ENCODE measurements around the gene CD34.

Gene CD34

GRCh38 chr1:207908107-207908734 lies 2.7 kb downstream of the CD34 start:
- no peak for TF ChIP-seq CTCF (IDR thresholded peaks at IDR 0.05; ENCODE audit: low read depth, low read length)

GRCh38 chr1:207904391-207904790 lies 6.5 kb downstream of the CD34 start:
- DNase-seq (ENCODE audit: extremely low read depth, low read depth): no peak
- no peak for TF ChIP-seq CTCF (IDR thresholded peaks at IDR 0.05; ENCODE audit: low read depth, low read length)

More at GRCh38 chr1:207908107-207908734, 2.7 kb downstream of the CD34 start:
- DNase-seq (ENCODE audit: extremely low read depth, low read depth): no peak

- no peak for TF ChIP-seq CTCF (IDR thresholded peaks at IDR 0.05; ENCODE audit: low read depth, low read length)
- no peak for DNase-seq (ENCODE audit: extremely low read depth, low read depth)
These were observed 7.2 kb downstream of the CD34 start for GRCh38 chr1:207903767-207904166.

- no peak for DNase-seq (ENCODE audit: extremely low read depth, low read depth)
- TF ChIP-seq CTCF (IDR thresholded peaks at IDR 0.05; ENCODE audit: low read depth, low read length): no peak
These were observed 7.9 kb downstream of the CD34 start for GRCh38 chr1:207903053-207903452.

GRCh38 chr1:207902566-207902965 lies 8.4 kb downstream of the CD34 start:
- no peak for DNase-seq (ENCODE audit: extremely low read depth, low read depth)
- TF ChIP-seq CTCF (IDR thresholded peaks at IDR 0.05; ENCODE audit: low read depth, low read length): no peak

- no peak for TF ChIP-seq CTCF (IDR thresholded peaks at IDR 0.05; ENCODE audit: low read depth, low read length)
- DNase-seq (ENCODE audit: extremely low read depth, low read depth): no peak
These were observed 9.8 kb downstream of the CD34 start for GRCh38 chr1:207901041-207901653.

- no peak for TF ChIP-seq CTCF (IDR thresholded peaks at IDR 0.05; ENCODE audit: low read depth, low read length)
These were observed 12.1 kb downstream of the CD34 start for GRCh38 chr1:207898836-207899235.

More at GRCh38 chr1:207898836-207899235, 12.1 kb downstream of the CD34 start:
- no peak for DNase-seq (ENCODE audit: extremely low read depth, low read depth)

All from AG09319 (cell line).